Hepatic stellate cell (primary cell): ENCODE data around the gene SNRNP25.
"Not testable (repeated sequence)": the region's sequence is repeated elsewhere in the genome, so short reads cannot be mapped to it uniquely, and the experiment has no call there.

ENCODE experiments used
- DNase-seq: peaks from one replicate; pipeline ENCODE4 v3.0.0; 2011; ENCODE audit warnings: low spot score

SNRNP25 gene

GRCh38 chr16:53346-54236, at the start of gene SNRNP25, which contains the start of gene POLR3K:
TSS of gene SNRNP25 (plus strand) at chr16:53828. CDS start at chr16:54017, 189 bp downstream.
TSS of gene POLR3K (minus strand) at chr16:53608. CDS start at chr16:53586, 22 bp downstream.
- DNase-seq = peak; percentile 100

- no peak for DNase-seq
Measured at GRCh38 chr16:9903-10665, 43.5 kb upstream of the SNRNP25 start.

- DNase-seq = not testable (repeated sequence)
Measured at GRCh38 chr16:10772-11171, 42.9 kb upstream of the SNRNP25 start.

- DNase-seq = not testable (repeated sequence)
Measured at GRCh38 chr16:17062-17765, 36.4 kb upstream of the SNRNP25 start.

- not testable (repeated sequence) for DNase-seq
Measured at GRCh38 chr16:20886-21285, 32.7 kb upstream of the SNRNP25 start.

GRCh38 chr16:24151-24550, 29.5 kb upstream of the SNRNP25 start:
- DNase-seq = not testable (repeated sequence)

- not testable (repeated sequence) for DNase-seq
Measured at GRCh38 chr16:25926-26348, 27.7 kb upstream of the SNRNP25 start.

- not testable (repeated sequence) for DNase-seq
Measured at GRCh38 chr16:30627-31026, 23.0 kb upstream of the SNRNP25 start.

- not testable (repeated sequence) for DNase-seq
Measured at GRCh38 chr16:33154-33876, 20.3 kb upstream of the SNRNP25 start.

GRCh38 chr16:33877-34647, 19.6 kb upstream of the SNRNP25 start:
- no peak for DNase-seq

GRCh38 chr16:34648-34987, 19.0 kb upstream of the SNRNP25 start:
- DNase-seq = no peak

- no peak for DNase-seq
Measured at GRCh38 chr16:35011-35677, 18.5 kb upstream of the SNRNP25 start.

GRCh38 chr16:35678-36305, 17.8 kb upstream of the SNRNP25 start:
- no peak for DNase-seq

GRCh38 chr16:36336-36984, 17.2 kb upstream of the SNRNP25 start:
- DNase-seq = no peak

- DNase-seq = no peak
Measured at GRCh38 chr16:37511-37910, 16.1 kb upstream of the SNRNP25 start.

GRCh38 chr16:38206-38605, 15.4 kb upstream of the SNRNP25 start:
- DNase-seq = not testable (repeated sequence)

- DNase-seq = no peak
Measured at GRCh38 chr16:38941-39892, 14.4 kb upstream of the SNRNP25 start.

- no peak for DNase-seq
Measured at GRCh38 chr16:41439-42068, 12.1 kb upstream of the SNRNP25 start.
